Panc1 (cell line): ENCODE measurements around the gene GPR83.

Experiments used
- POLR2AphosphoS5 ChIP-seq: IDR thresholded peaks from 2 replicates; pipeline ENCODE4 v1.6.1; 2012; ENCODE audit warnings: mild to moderate bottlenecking, low read depth, low read length, moderate library complexity
- TCF7L2 ChIP-seq: IDR thresholded peaks from 2 replicates; pipeline ENCODE4 v1.6.1; 2011; ENCODE audit warnings: mild to moderate bottlenecking, low read depth, low read length, inconsistent platforms
- TF ChIP-seq, protein P1 (sequence below): fragments of 450-650 bp; IDR thresholded peaks from 2 replicates; pipeline ENCODE4 v1.5.1; 2017; ENCODE audit warnings: mild to moderate bottlenecking

DNA sequence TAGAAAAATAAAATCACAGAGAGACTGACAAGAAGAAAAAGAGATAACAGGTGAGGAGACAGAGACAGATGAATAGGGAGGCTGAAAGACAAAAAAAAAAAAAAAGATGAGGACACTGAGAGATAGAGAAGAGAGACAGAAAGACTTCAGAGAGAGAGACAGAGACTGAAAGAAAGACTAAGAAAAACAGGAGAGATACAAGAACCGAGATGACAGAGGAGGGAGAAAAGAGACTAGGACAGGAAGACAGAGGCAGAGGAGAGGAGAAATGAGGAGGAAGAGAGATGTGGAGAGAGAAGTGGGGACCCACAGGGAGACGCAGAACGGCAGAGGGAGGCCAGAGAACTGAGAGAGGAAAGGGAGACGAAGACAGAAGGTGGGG, 771 bp downstream of the GPR83 start:
- TF ChIP-seq, protein P1, sequence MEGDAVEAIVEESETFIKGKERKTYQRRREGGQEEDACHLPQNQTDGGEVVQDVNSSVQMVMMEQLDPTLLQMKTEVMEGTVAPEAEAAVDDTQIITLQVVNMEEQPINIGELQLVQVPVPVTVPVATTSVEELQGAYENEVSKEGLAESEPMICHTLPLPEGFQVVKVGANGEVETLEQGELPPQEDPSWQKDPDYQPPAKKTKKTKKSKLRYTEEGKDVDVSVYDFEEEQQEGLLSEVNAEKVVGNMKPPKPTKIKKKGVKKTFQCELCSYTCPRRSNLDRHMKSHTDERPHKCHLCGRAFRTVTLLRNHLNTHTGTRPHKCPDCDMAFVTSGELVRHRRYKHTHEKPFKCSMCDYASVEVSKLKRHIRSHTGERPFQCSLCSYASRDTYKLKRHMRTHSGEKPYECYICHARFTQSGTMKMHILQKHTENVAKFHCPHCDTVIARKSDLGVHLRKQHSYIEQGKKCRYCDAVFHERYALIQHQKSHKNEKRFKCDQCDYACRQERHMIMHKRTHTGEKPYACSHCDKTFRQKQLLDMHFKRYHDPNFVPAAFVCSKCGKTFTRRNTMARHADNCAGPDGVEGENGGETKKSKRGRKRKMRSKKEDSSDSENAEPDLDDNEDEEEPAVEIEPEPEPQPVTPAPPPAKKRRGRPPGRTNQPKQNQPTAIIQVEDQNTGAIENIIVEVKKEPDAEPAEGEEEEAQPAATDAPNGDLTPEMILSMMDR: no peak
- TF ChIP-seq TCF7L2: no peak
- TF ChIP-seq POLR2AphosphoS5: no peak
